ENCODE measurements around the gene ADRM1.

The ADRM1 gene

DNA sequence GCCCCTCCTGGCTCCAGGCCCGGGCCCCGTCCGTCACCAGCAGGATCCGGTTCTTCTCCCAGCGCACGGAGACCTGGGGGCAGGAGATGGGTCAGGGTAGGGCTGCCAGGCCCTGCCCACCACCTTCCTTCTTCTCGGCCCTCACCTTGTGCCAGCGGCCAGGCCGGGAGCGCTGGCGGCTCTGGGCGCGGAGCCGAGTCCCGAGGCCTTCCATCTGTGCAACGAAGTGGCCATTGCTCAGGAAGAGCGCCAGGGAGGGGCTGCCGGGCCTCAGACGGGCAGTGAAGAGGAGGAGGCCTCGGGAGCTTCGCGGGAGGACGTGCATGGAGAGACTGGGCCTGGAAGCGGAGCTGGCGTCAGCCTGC, 7.9 kb downstream of the ADRM1 start:
- TF ChIP-seq, protein P1, sequence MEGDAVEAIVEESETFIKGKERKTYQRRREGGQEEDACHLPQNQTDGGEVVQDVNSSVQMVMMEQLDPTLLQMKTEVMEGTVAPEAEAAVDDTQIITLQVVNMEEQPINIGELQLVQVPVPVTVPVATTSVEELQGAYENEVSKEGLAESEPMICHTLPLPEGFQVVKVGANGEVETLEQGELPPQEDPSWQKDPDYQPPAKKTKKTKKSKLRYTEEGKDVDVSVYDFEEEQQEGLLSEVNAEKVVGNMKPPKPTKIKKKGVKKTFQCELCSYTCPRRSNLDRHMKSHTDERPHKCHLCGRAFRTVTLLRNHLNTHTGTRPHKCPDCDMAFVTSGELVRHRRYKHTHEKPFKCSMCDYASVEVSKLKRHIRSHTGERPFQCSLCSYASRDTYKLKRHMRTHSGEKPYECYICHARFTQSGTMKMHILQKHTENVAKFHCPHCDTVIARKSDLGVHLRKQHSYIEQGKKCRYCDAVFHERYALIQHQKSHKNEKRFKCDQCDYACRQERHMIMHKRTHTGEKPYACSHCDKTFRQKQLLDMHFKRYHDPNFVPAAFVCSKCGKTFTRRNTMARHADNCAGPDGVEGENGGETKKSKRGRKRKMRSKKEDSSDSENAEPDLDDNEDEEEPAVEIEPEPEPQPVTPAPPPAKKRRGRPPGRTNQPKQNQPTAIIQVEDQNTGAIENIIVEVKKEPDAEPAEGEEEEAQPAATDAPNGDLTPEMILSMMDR (IDR thresholded peaks at IDR 0.05): no peak

DNA sequence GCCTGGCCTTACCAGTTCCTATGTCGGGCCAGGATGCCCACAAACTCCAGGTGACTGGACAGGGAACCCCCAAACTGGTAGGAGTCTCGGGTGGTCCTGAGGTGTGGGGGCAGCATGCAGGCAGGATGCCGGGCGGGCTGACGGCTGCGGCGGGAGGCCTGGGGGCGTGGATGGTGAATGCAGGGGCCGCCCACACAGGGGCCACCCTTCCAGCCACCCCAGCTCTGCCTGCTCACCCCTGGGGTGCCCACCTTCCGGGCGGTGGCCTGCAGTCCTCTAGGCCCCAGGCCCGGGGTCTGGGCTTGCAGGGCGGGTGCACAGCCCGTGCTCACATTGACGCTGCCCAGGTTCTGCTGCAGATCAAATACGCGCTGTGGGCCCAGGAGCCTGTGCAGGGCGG, 8.4 kb downstream of the ADRM1 start:
- TF ChIP-seq, protein P1 (IDR thresholded peaks at IDR 0.05): no peak

DNA sequence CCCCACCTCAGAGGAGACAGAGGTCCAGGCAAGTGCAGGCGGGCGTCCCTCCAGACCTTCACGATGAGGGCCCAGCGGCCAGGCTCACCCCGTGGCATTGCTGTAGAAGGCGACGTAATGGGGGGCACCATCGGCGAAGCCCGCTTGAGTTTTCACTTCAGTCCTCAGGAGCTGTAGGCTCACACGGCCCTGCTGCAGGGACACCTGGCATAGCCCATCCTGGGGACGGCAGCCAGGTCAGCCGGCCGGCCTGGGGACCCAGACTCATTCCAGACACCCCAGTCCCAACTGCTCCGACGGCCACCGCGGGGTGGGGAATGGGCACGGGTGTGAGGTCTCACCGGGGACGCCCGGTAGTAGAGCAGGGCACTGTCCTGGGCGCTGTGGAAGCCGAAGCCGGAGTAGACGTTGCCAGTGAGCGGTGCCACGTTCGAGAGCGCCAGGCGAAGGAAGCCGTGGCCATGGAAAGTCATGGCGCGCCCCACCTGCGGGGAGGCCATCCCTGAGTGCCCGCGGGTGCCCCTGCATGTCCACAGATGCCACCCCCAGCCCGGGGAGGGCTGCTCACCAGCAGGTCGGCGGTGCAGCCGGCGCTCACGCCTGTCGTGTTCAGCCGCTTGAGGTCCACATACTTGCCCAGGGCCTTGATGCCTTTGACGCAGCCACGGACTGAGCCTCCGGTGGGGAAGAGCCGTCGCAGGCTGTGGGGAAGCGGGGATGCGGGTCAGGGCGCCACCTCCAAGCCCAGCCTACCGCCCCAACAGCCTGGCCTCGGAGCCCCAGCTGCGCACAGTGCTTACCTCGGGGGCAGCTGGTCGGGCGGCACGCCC, 9.2 kb downstream of the ADRM1 start:
- TF ChIP-seq, protein P1 (IDR thresholded peaks at IDR 0.05): no peak

DNA sequence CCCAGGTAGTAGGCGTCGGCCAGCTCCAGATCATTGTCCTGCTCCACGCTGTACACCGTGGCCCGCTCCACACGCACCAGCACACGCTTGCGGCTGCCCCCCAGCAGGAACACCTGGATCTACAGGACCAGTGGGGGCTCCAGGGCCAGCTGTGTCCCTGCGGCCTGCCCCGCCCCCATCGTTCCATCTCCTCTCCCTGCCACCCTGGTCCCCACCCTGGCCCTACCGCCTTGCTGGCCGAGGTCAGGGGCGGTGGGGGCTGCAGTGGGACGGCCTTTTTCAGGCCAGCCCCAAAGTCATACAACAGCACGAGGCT, 9.8 kb downstream of the ADRM1 start:
- TF ChIP-seq, protein P1 (IDR thresholded peaks at IDR 0.05): no peak

DNA sequence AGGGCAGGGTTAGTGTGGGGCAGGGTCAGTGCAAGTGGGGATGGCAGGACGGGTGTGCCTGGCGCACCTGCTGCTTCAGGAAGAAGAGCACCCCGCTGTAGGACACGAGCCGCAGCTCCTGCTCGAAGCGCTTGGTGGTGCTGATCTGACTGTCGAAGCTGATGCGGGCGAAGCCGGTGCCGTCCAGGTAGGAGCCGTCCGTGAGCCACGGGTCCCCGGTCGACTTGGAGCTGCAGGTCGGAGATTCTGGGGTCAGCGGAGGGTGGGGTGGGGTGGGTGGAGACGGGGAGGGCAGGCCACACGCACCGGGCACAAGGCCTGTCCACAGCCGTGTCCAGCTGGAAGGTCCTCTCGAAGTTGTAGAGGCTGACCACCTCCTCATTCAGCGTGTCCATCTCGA, 10.2 kb downstream of the ADRM1 start:
- TF ChIP-seq, protein P1 (IDR thresholded peaks at IDR 0.05): no peak

DNA sequence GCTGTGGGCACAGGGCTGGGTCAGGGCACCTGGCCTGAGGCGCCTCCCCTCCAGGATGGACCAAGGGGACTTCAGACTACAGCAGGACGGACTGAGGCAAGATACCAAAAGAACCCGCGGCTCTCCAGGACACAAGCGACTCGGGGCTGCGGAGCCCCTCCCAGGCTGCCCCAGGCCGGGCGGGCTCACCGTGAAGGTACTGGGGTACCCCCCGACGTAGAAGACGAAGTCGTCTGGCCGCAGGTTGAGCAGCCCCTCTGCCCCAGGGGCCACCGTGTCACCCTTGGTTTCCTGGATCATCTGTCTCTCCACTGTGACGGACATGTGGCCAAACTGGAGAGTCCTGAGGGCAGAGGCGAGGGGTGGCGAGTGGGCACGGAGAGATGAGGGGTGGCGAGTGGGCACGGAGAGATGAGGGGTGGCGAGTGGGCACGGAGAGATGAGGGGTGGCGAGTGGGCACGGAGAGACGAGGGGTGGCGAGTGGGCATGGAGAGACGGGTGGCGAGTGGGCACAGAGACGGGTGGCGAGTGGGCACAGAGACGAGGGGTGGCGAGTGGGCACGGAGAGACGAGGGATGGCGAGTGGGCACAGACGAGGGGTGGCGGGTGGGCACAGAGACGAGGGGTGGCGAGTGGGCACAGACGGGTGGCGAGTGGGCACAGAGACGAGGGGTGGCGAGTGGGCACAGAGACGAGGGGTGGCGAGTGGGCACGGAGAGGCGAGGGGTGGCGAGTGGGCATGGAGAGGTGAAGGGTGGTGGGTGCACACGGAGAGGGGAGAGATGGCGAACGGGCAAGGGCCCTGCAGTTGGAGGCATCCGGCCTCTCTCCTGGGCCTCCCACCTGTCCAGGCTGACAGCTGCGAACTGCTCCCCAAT, 10.9 kb downstream of the ADRM1 start:
- TF ChIP-seq, protein P1 (IDR thresholded peaks at IDR 0.05): no peak

DNA sequence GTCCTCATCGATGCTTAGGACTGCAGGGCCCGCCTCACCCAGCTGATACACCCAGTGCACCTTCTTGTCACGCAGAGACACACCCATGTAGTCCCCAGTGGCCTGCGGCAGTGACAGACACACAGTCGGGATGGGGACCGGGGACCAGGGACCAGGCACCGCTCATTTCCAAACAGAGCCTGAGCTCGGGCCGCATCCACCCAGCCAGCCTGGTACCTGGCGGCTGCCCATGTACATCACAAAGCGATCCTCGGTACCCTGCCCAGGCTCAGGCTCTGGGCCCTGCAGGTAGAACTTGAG, 11.5 kb downstream of the ADRM1 start:
- TF ChIP-seq, protein P1 (IDR thresholded peaks at IDR 0.05): no peak
